Measurements from ENCODE around the gene SMAD6.

The SMAD6 gene

GRCh38 chr15:66786222-66786621 is 84.2 kb downstream of the SMAD6 start:
- peaks cover 4% of the 10 kb centered on the region; the same call in 1 of the 2 replicates for H3K4me1 ChIP-seq (ENCODE audit: control insufficient read depth, insufficient read depth, low read length)
- 0 out of 2 replicates have a peak, but pooled peaks cover 3% of the 10 kb centered on the region for H3K36me3 ChIP-seq (ENCODE audit: control insufficient read depth, insufficient read depth, low read length)
- no peak overlapping the region for H3K27ac ChIP-seq (ENCODE audit: low read depth, low read length)
- no peaks in the 10 kb centered on the region for H3K9me3 ChIP-seq (ENCODE audit: control insufficient read depth, insufficient read depth, low read depth, low read length)
- no peaks in the 10 kb centered on the region for H3K27me3 ChIP-seq (ENCODE audit: control insufficient read depth, insufficient read depth, low read length)
- H3K9ac ChIP-seq (ENCODE audit: low read length), result no peak overlapping the region
- no peak overlapping the region for H3K4me3 ChIP-seq (ENCODE audit: low read depth, low read length)

GRCh38 chr15:66786708-66787488 is 84.9 kb downstream of the SMAD6 start:
- no peak overlapping the region for H3K27ac ChIP-seq (ENCODE audit: low read depth, low read length)
- H3K9me3 ChIP-seq (ENCODE audit: control insufficient read depth, insufficient read depth, low read depth, low read length), result no peaks in the 10 kb centered on the region
- no peak overlapping the region for H3K4me3 ChIP-seq (ENCODE audit: low read depth, low read length)
- peaks cover 4% of the 10 kb centered on the region; the same call in 1 of the 2 replicates for H3K4me1 ChIP-seq (ENCODE audit: control insufficient read depth, insufficient read depth, low read length)
- no peak overlapping the region for H3K9ac ChIP-seq (ENCODE audit: low read length)
- 0 out of 2 replicates have a peak, but pooled peaks cover 3% of the 10 kb centered on the region for H3K36me3 ChIP-seq (ENCODE audit: control insufficient read depth, insufficient read depth, low read length)
- no peaks in the 10 kb centered on the region for H3K27me3 ChIP-seq (ENCODE audit: control insufficient read depth, insufficient read depth, low read length)

- no peak overlapping the region for H3K4me3 ChIP-seq (ENCODE audit: low read depth, low read length)
- no peaks in the 10 kb centered on the region for H3K36me3 ChIP-seq (ENCODE audit: control insufficient read depth, insufficient read depth, low read length)
Observed at GRCh38 chr15:66787489-66787871, 85.4 kb downstream of the SMAD6 start.

GRCh38 chr15:66788024-66788423 is 86.0 kb downstream of the SMAD6 start:
- Histone ChIP-seq H3K27ac (ENCODE audit: low read depth, low read length) (no peak overlapping the region), H3K4me1 (ENCODE audit: control insufficient read depth, insufficient read depth, low read length) (peaks cover 4% of the 10 kb centered on the region; the same call in 1 of the 2 replicates), H3K9me3 (ENCODE audit: control insufficient read depth, insufficient read depth, low read depth, low read length) (no peaks in the 10 kb centered on the region), H3K27me3 (ENCODE audit: control insufficient read depth, insufficient read depth, low read length) (no peaks in the 10 kb centered on the region), H3K36me3 (ENCODE audit: control insufficient read depth, insufficient read depth, low read length) (no peaks in the 10 kb centered on the region), H3K4me3 (ENCODE audit: low read depth, low read length) (no peak overlapping the region), H3K9ac (ENCODE audit: low read length) (no peak overlapping the region)

More at GRCh38 chr15:66787489-66787871, 85.4 kb downstream of the SMAD6 start:
- Histone ChIP-seq H3K4me1 (ENCODE audit: control insufficient read depth, insufficient read depth, low read length) (peaks cover 4% of the 10 kb centered on the region; the same call in 1 of the 2 replicates), H3K9me3 (ENCODE audit: control insufficient read depth, insufficient read depth, low read depth, low read length) (no peaks in the 10 kb centered on the region), H3K9ac (ENCODE audit: low read length) (no peak overlapping the region), H3K27me3 (ENCODE audit: control insufficient read depth, insufficient read depth, low read length) (no peaks in the 10 kb centered on the region), H3K27ac (ENCODE audit: low read depth, low read length) (no peak overlapping the region)

GRCh38 chr15:66789029-66790025 is 87.3 kb downstream of the SMAD6 start:
- Histone ChIP-seq H3K27me3 (ENCODE audit: control insufficient read depth, insufficient read depth, low read length) (no peaks in the 10 kb centered on the region), H3K36me3 (ENCODE audit: control insufficient read depth, insufficient read depth, low read length) (no peaks in the 10 kb centered on the region), H3K4me1 (ENCODE audit: control insufficient read depth, insufficient read depth, low read length) (peaks cover 4% of the 10 kb centered on the region; the same call in 1 of the 2 replicates)

GRCh38 chr15:66795851-66796250 is 93.8 kb downstream of the SMAD6 start:
- H3K4me1 ChIP-seq (ENCODE audit: control insufficient read depth, insufficient read depth, low read length), result peaks cover 6% of the 10 kb centered on the region
- no peak overlapping the region for H3K27ac ChIP-seq (ENCODE audit: low read depth, low read length)
- H3K9me3 ChIP-seq (ENCODE audit: control insufficient read depth, insufficient read depth, low read depth, low read length), result no peaks in the 10 kb centered on the region
- H3K36me3 ChIP-seq (ENCODE audit: control insufficient read depth, insufficient read depth, low read length), result no peaks in the 10 kb centered on the region
- H3K4me3 ChIP-seq (ENCODE audit: low read depth, low read length), result no peak overlapping the region
- H3K9ac ChIP-seq (ENCODE audit: low read length), result no peak overlapping the region
- no peaks in the 10 kb centered on the region for H3K27me3 ChIP-seq (ENCODE audit: control insufficient read depth, insufficient read depth, low read length)

More at GRCh38 chr15:66789029-66790025, 87.3 kb downstream of the SMAD6 start:
- Histone ChIP-seq H3K27ac (ENCODE audit: low read depth, low read length) (no peak overlapping the region), H3K4me3 (ENCODE audit: low read depth, low read length) (no peak overlapping the region), H3K9me3 (ENCODE audit: control insufficient read depth, insufficient read depth, low read depth, low read length) (no peaks in the 10 kb centered on the region), H3K9ac (ENCODE audit: low read length) (no peak overlapping the region)

- H3K36me3 ChIP-seq (ENCODE audit: control insufficient read depth, insufficient read depth, low read length), result no peaks in the 10 kb centered on the region
- H3K9ac ChIP-seq (ENCODE audit: low read length), result no peak overlapping the region
- H3K4me3 ChIP-seq (ENCODE audit: low read depth, low read length), result no peak overlapping the region
- H3K27ac ChIP-seq (ENCODE audit: low read depth, low read length), result no peak overlapping the region
- no peaks in the 10 kb centered on the region for H3K27me3 ChIP-seq (ENCODE audit: control insufficient read depth, insufficient read depth, low read length)
- no peaks in the 10 kb centered on the region for H3K9me3 ChIP-seq (ENCODE audit: control insufficient read depth, insufficient read depth, low read depth, low read length)
- H3K4me1 ChIP-seq (ENCODE audit: control insufficient read depth, insufficient read depth, low read length), result peaks cover 8% of the 10 kb centered on the region
Observed at GRCh38 chr15:66796343-66796742, 94.3 kb downstream of the SMAD6 start.

GRCh38 chr15:66797921-66798320 is 95.9 kb downstream of the SMAD6 start:
- Histone ChIP-seq H3K36me3 (ENCODE audit: control insufficient read depth, insufficient read depth, low read length) (no peaks in the 10 kb centered on the region), H3K4me1 (ENCODE audit: control insufficient read depth, insufficient read depth, low read length) (peaks cover 22% of the 10 kb centered on the region), H3K27ac (ENCODE audit: low read depth, low read length) (no peak overlapping the region), H3K4me3 (ENCODE audit: low read depth, low read length) (no peak overlapping the region), H3K9ac (ENCODE audit: low read length) (no peak overlapping the region), H3K27me3 (ENCODE audit: control insufficient read depth, insufficient read depth, low read length) (no peaks in the 10 kb centered on the region), H3K9me3 (ENCODE audit: control insufficient read depth, insufficient read depth, low read depth, low read length) (no peaks in the 10 kb centered on the region)

GRCh38 chr15:66798426-66799061 is 96.5 kb downstream of the SMAD6 start:
- Histone ChIP-seq H3K9ac (ENCODE audit: low read length) (no peak overlapping the region), H3K27ac (ENCODE audit: low read depth, low read length) (no peak overlapping the region), H3K4me1 (ENCODE audit: control insufficient read depth, insufficient read depth, low read length) (peaks cover 26% of the 10 kb centered on the region), H3K4me3 (ENCODE audit: low read depth, low read length) (no peak overlapping the region), H3K9me3 (ENCODE audit: control insufficient read depth, insufficient read depth, low read depth, low read length) (no peaks in the 10 kb centered on the region), H3K36me3 (ENCODE audit: control insufficient read depth, insufficient read depth, low read length) (no peaks in the 10 kb centered on the region), H3K27me3 (ENCODE audit: control insufficient read depth, insufficient read depth, low read length) (no peaks in the 10 kb centered on the region)

GRCh38 chr15:66799242-66799641 is 97.2 kb downstream of the SMAD6 start:
- H3K36me3 ChIP-seq (ENCODE audit: control insufficient read depth, insufficient read depth, low read length), result no peaks in the 10 kb centered on the region
- H3K9me3 ChIP-seq (ENCODE audit: control insufficient read depth, insufficient read depth, low read depth, low read length), result no peaks in the 10 kb centered on the region
- H3K9ac ChIP-seq (ENCODE audit: low read length), result no peak overlapping the region
- peaks cover 33% of the 10 kb centered on the region for H3K4me1 ChIP-seq (ENCODE audit: control insufficient read depth, insufficient read depth, low read length)
- no peak overlapping the region for H3K4me3 ChIP-seq (ENCODE audit: low read depth, low read length)
- no peak overlapping the region for H3K27ac ChIP-seq (ENCODE audit: low read depth, low read length)
- H3K27me3 ChIP-seq (ENCODE audit: control insufficient read depth, insufficient read depth, low read length), result no peaks in the 10 kb centered on the region

Measured in HUES6 (cell line).